Loucy (cell line): ENCODE measurements around the gene HOMEZ.

Experiments used
- H2AFZ ChIP-seq: fragments of 200-600 bp; sonication (generic); 2 replicates; pipeline ENCODE4 v1.6.0; 2016; ENCODE audit warnings: antibody characterized with exemption, mild to moderate bottlenecking, low read length, moderate library complexity
- H3F3A ChIP-seq: fragments of 200-600 bp; 2 replicates; pipeline ENCODE4 v1.6.0; 2016; ENCODE audit warnings: antibody characterized with exemption, low read depth, mild to moderate bottlenecking
- H3K27me3 ChIP-seq: fragments of 200-600 bp; sonication (generic); 2 replicates; pipeline ENCODE4 v1.6.1; 2014; ENCODE audit warnings: low read length, mild to moderate bottlenecking; ENCODE audit not compliant: insufficient read depth, poor library complexity, severe bottlenecking
- H3K36me3 ChIP-seq: fragments of 200-600 bp; sonication (generic); 2 replicates; pipeline ENCODE4 v1.6.1; 2016; ENCODE audit warnings: low read length; ENCODE audit not compliant: insufficient read depth
- H3K4me1 ChIP-seq: fragments of 200-600 bp; sonication (generic); 2 replicates; pipeline ENCODE4 v1.5.1; 2014; ENCODE audit warnings: low read length, mild to moderate bottlenecking; ENCODE audit not compliant: insufficient read depth, poor library complexity, severe bottlenecking
- H3K4me2 ChIP-seq: fragments of 200-600 bp; sonication (generic); 2 replicates; pipeline ENCODE4 v1.6.0; 2014; ENCODE audit warnings: antibody characterized with exemption, low read length, low read depth, mild to moderate bottlenecking; ENCODE audit not compliant: poor library complexity, severe bottlenecking
- H3K4me3 ChIP-seq: fragments of 200-600 bp; sonication (generic); 2 replicates; pipeline ENCODE4 v1.5.1; 2014; ENCODE audit warnings: low read length, mild to moderate bottlenecking, mixed read lengths; ENCODE audit not compliant: poor library complexity, severe bottlenecking
- H3K79me2 ChIP-seq: fragments of 200-600 bp; sonication (generic); 2 replicates; pipeline ENCODE4 v1.6.1; 2014; ENCODE audit warnings: low read length; ENCODE audit not compliant: insufficient read depth
- H3K9ac ChIP-seq: fragments of 200-600 bp; sonication (generic); 2 replicates; pipeline ENCODE4 v1.6.0; 2014; ENCODE audit warnings: mild to moderate bottlenecking, low read depth, low read length, moderate library complexity; ENCODE audit not compliant: poor library complexity, severe bottlenecking
- H3K9me2 ChIP-seq: fragments of 200-600 bp; sonication (generic); replicated peaks from 2 replicates; pipeline ENCODE4 v1.6.1; 2016; ENCODE audit warnings: low read depth, low read length, mixed read lengths
- H3K9me3 ChIP-seq: fragments of 200-600 bp; sonication (generic); 2 replicates; pipeline ENCODE4 v1.6.1; 2014; ENCODE audit warnings: mild to moderate bottlenecking, antibody characterized with exemption, low read length, low read depth; ENCODE audit not compliant: insufficient read depth
- H4K20me1 ChIP-seq: fragments of 200-600 bp; sonication (generic); 2 replicates; pipeline ENCODE4 v1.6.0; 2014; ENCODE audit warnings: antibody characterized with exemption, low read length, mild to moderate bottlenecking; ENCODE audit not compliant: insufficient read depth, poor library complexity, severe bottlenecking
- EZH2phosphoT487 ChIP-seq: fragments of 200-600 bp; IDR thresholded peaks from 2 replicates; pipeline ENCODE4 v1.6.1; 2018; ENCODE audit warnings: antibody characterized with exemption, mild to moderate bottlenecking, moderate library complexity, borderline replicate concordance
- TF ChIP-seq, protein P1 (sequence below): fragments of 200-600 bp; sonication (generic); conservative IDR thresholded peaks from 2 replicates; pipeline ENCODE4 v1.5.1; 2014; ENCODE audit warnings: mild to moderate bottlenecking, antibody characterized with exemption, low read length

Gene HOMEZ

DNA sequence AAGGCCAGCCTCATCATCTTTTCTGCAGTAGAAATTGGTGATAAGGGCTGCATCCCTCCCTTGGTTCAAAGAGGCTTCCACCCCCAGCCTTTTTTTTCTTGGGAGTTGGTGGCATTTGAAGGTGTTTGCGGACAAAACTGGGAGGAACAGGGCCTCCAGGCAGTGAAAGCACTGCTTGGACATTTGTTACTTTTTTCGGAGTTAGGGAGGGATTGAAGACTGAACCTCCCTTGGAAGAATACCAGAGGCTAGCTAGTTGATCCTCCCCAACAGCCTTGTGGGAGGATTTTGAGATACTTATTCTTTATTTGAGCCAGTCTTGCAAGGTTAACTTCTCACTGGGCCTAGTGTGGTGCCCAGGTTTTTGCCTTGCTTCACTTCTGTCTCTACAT is 38.5 kb upstream of the HOMEZ start:
- TF ChIP-seq EZH2phosphoT487: no peak
- TF ChIP-seq, protein P1, sequence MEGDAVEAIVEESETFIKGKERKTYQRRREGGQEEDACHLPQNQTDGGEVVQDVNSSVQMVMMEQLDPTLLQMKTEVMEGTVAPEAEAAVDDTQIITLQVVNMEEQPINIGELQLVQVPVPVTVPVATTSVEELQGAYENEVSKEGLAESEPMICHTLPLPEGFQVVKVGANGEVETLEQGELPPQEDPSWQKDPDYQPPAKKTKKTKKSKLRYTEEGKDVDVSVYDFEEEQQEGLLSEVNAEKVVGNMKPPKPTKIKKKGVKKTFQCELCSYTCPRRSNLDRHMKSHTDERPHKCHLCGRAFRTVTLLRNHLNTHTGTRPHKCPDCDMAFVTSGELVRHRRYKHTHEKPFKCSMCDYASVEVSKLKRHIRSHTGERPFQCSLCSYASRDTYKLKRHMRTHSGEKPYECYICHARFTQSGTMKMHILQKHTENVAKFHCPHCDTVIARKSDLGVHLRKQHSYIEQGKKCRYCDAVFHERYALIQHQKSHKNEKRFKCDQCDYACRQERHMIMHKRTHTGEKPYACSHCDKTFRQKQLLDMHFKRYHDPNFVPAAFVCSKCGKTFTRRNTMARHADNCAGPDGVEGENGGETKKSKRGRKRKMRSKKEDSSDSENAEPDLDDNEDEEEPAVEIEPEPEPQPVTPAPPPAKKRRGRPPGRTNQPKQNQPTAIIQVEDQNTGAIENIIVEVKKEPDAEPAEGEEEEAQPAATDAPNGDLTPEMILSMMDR: no peak
- Histone ChIP-seq H3K4me2 (peak overlapping the region; percentile 99), H3K36me3 (peaks cover 25% of the 10 kb centered on the region; the same call in 1 of the 2 replicates), H3K4me1 (peaks cover 27% of the 10 kb centered on the region), H2AFZ (no peak overlapping the region), H3F3A (peaks cover 11% of the 10 kb centered on the region; the same call in 1 of the 2 replicates), H3K79me2 (peaks cover 36% of the 10 kb centered on the region), H3K27me3 (no peaks in the 10 kb centered on the region), H3K9ac (peak overlapping the region; percentile 92), H3K4me3 (peak overlapping the region; percentile 94), H3K9me2 (no peaks in the 10 kb centered on the region), H4K20me1 (peaks cover 34% of the 10 kb centered on the region), H3K9me3 (no peaks in the 10 kb centered on the region)

DNA sequence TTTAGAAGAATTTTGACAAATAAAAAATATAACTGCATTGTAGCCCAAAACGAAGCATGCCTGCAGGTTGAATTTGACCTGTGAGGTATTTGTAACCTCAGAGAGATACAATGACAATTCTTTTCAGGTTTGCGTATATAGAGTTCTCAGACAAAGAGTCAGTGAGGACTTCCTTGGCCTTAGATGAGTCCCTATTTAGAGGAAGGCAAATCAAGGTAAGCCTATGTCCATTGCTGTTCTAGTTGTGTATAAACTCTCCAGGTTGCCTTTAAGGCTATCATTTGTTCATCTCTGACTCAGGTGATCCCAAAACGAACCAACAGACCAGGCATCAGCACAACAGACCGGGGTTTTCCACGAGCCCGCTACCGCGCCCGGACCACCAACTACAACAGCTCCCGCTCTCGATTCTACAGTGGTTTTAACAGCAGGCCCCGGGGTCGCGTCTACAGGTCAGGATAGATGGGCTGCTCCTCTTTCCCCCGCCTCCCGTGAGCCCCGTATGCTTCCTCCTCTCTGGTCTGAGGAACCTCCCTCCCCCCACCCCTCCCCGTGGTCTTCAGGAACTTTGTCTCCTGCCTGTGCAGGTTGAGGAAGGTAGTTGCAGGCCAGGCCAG is 38.0 kb upstream of the HOMEZ start:
- Histone ChIP-seq H3K4me1 (peaks cover 27% of the 10 kb centered on the region), H2AFZ (no peak overlapping the region), H3F3A (peaks cover 11% of the 10 kb centered on the region; the same call in 1 of the 2 replicates), H4K20me1 (peaks cover 34% of the 10 kb centered on the region), H3K4me2 (peak overlapping the region; percentile 99), H3K9me2 (no peaks in the 10 kb centered on the region), H3K9ac (peak overlapping the region; percentile 92), H3K9me3 (no peaks in the 10 kb centered on the region), H3K27me3 (no peaks in the 10 kb centered on the region), H3K4me3 (peak overlapping the region; percentile 94), H3K36me3 (peaks cover 25% of the 10 kb centered on the region; the same call in 1 of the 2 replicates), H3K79me2 (peaks cover 36% of the 10 kb centered on the region)
- TF ChIP-seq, protein P1: no peak
- no peak for TF ChIP-seq EZH2phosphoT487

DNA sequence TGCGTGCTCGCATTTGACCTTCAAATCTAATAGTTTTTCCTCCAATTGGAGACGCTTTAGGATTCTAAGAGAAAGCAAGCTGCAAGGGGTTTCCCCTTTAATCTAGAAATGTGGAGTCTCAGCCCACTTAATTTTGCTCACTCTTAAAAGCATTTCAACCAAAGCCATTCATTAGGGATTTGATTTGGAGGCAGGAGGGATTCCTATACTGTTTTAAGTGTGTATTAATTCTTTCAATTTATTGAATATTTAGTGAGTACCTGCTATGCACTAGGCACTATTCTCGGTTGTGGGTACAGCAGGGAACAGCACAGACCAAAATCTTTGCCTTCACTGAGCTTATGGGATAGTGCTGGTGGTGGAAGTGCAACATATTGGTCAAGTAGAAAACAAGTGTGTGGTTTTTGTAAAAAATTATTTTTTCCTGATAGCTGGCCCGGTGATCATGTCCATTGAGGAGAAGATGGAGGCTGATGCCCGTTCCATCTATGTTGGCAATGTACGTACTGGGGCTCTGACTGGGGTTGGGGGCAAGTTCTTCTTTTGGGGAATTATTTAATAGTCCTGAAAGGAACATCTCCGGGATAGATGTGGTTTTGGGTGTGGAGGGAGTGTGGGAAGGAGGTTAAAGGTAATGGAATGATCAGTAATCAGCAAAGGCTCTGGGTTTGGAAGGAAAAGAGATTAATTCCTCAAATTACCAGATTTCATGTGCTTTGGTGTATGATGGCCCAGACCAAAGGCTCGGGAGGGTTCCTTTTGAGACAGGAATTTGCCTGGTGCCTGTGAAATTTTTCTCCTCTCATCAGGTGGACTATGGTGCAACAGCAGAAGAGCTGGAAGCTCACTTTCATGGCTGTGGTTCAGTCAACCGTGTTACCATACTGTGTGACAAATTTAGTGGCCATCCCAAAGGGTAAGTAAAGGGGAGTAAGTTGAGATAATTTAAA is 36.9 kb upstream of the HOMEZ start:
- Histone ChIP-seq H3K27me3 (no peaks in the 10 kb centered on the region), H3K36me3 (peaks cover 25% of the 10 kb centered on the region; the same call in 1 of the 2 replicates), H3K4me1 (peaks cover 27% of the 10 kb centered on the region), H3K79me2 (peaks cover 36% of the 10 kb centered on the region), H3K9ac (peak overlapping the region; percentile 92), H3K4me2 (peak overlapping the region; percentile 99), H3K4me3 (peak overlapping the region; percentile 94), H3K9me2 (no peaks in the 10 kb centered on the region), H3K9me3 (no peaks in the 10 kb centered on the region), H2AFZ (no peak overlapping the region), H3F3A (peaks cover 10% of the 10 kb centered on the region; the same call in 1 of the 2 replicates), H4K20me1 (peaks cover 34% of the 10 kb centered on the region)
- TF ChIP-seq, protein P1: no peak
- no peak for TF ChIP-seq EZH2phosphoT487
